Keratinocyte (primary cell): ENCODE measurements around the gene ATP2B2. TPM values are rescaled to one million over a fixed set of nuclear protein-coding genes. Genes with fewer than 3 reads are reported as not detected.

ENCODE experiments used
- DNase-seq: peaks from one replicate; pipeline ENCODE4 v3.0.0-alpha.2; 2011; ENCODE audit warnings: low read depth, missing footprints, low spot score
- FAIRE-seq: peaks from 2 replicates; lab custom pipeline; 2011; peaks lifted over from hg19 to GRCh38; lab: Jason Lieb, UNC
- H2AFZ ChIP-seq: 2 replicates; pipeline ENCODE4 v1.6.0; 2012; ENCODE audit warnings: low read length, control low read depth, inconsistent platforms; ENCODE audit not compliant: control insufficient read depth
- H3K27ac ChIP-seq: 2 replicates; pipeline ENCODE4 v1.5.1; 2011; ENCODE audit warnings: low read length; ENCODE audit not compliant: control insufficient read depth, insufficient read depth
- H3K27me3 ChIP-seq: 3 replicates; pipeline ENCODE4 v1.6.0; 2011; ENCODE audit warnings: low read length; ENCODE audit not compliant: control insufficient read depth, insufficient read depth; ENCODE audit errors: extremely low read depth
- H3K36me3 ChIP-seq, 2 experiments: 2 replicates in 1 of 2; 3 replicates in 1 of 2; pipeline ENCODE4 v1.5.1; 2011; ENCODE audit warnings: low read length in 2 of 2, mild to moderate bottlenecking in 1 of 2; ENCODE audit not compliant: control insufficient read depth in 2 of 2, insufficient read depth in 2 of 2; ENCODE audit errors: extremely low read depth in 1 of 2
- H3K4me1 ChIP-seq: 3 replicates; pipeline ENCODE4 v1.5.1; 2011; ENCODE audit warnings: low read length; ENCODE audit not compliant: control insufficient read depth, insufficient read depth; ENCODE audit errors: extremely low read depth
- H3K4me2 ChIP-seq: 3 replicates; pipeline ENCODE4 v1.6.0; 2011; ENCODE audit warnings: low read depth, low read length; ENCODE audit not compliant: control insufficient read depth, insufficient read depth; ENCODE audit errors: extremely low read depth
- H3K4me3 ChIP-seq, 3 experiments: fragments of 200-600 bp in 1 of 3; sonication (generic) in 1 of 3; 2 replicates in 2 of 3; 3 replicates in 1 of 3; pipeline ENCODE4 v1.5.1; 2011 to 2016; ENCODE audit warnings: low read length in 3 of 3, mild to moderate bottlenecking in 3 of 3, control low read depth in 2 of 3, inconsistent platforms in 1 of 3, low read depth in 1 of 3, mixed read lengths in 1 of 3, mixed run types in 1 of 3, moderate library complexity in 1 of 3; ENCODE audit not compliant: control insufficient read depth in 2 of 3, insufficient read depth in 2 of 3; ENCODE audit errors: extremely low read depth in 1 of 3
- H3K79me2 ChIP-seq: 2 replicates; pipeline ENCODE4 v1.6.0; 2012; ENCODE audit warnings: low read length; ENCODE audit not compliant: control insufficient read depth, insufficient read depth
- H3K9ac ChIP-seq: 3 replicates; pipeline ENCODE4 v1.6.0; 2011; ENCODE audit warnings: low read length; ENCODE audit not compliant: control insufficient read depth, insufficient read depth; ENCODE audit errors: extremely low read depth
- H3K9me1 ChIP-seq: 3 replicates; pipeline ENCODE4 v1.6.0; 2011; ENCODE audit warnings: low read length; ENCODE audit not compliant: control insufficient read depth, insufficient read depth; ENCODE audit errors: extremely low read depth
- H3K9me3 ChIP-seq: 2 replicates; pipeline ENCODE4 v1.5.1; 2012; ENCODE audit warnings: low read depth, low read length; ENCODE audit not compliant: control insufficient read depth
- H4K20me1 ChIP-seq: 3 replicates; pipeline ENCODE4 v1.6.0; 2011; ENCODE audit warnings: low read length; ENCODE audit not compliant: control insufficient read depth, insufficient read depth; ENCODE audit errors: extremely low read depth
- EZH2 ChIP-seq: IDR thresholded peaks from one replicate; pipeline ENCODE4 v1.6.1; 2012; ENCODE audit warnings: inconsistent platforms, mild to moderate bottlenecking, low read length, moderate library complexity
- dilution Hi-C: fragments of 300-500 bp; cut with MboI; formaldehyde crosslinking; loops from one replicate; pipeline ENCODE4 v1.7.0; 2020; ENCODE audit warnings: low sequenced_read_pairs; ENCODE audit not compliant: extremely low pct_ligation_motif_present
- polyA plus RNA-seq, 5 experiments: library from polyadenylated mRNA; depleted of rRNA in 3 of 5; stranded (reverse) in 3 of 5; stranded (forward) in 1 of 5; unstranded in 1 of 5; fragments of >200 nt; gene quantifications; 1 replicate in 1 of 5; 2 replicates in 3 of 5; 3 replicates in 1 of 5; pipeline versions ENCODE4 v1.2.1 to v1.2.3, GENCODE V29; 2011 to 2012; ENCODE audit warnings: missing spikeins in 2 of 5, low read depth in 1 of 5, low replicate concordance in 1 of 5
- TF ChIP-seq, protein P1 (sequence below), 3 experiments: IDR thresholded peaks in 1 of 3; conservative IDR thresholded peaks in 1 of 3; optimal IDR thresholded peaks in 1 of 3; 2 replicates in 2 of 3; 3 replicates in 1 of 3; pipeline versions ENCODE3 to v1.5.1; 2011; ENCODE audit warnings: low read length in 3 of 3, mild to moderate bottlenecking in 3 of 3, moderate library complexity in 2 of 3, control low read depth in 1 of 3, inconsistent platforms in 1 of 3; ENCODE audit not compliant: insufficient read depth in 2 of 3; ENCODE audit errors: extremely low read depth in 1 of 3

ATP2B2 gene
- polyA plus RNA-seq, 1 donor (not counting 4 experiments of a cell fraction or from before 2014, with no cell fraction given) = not detected

DNA sequence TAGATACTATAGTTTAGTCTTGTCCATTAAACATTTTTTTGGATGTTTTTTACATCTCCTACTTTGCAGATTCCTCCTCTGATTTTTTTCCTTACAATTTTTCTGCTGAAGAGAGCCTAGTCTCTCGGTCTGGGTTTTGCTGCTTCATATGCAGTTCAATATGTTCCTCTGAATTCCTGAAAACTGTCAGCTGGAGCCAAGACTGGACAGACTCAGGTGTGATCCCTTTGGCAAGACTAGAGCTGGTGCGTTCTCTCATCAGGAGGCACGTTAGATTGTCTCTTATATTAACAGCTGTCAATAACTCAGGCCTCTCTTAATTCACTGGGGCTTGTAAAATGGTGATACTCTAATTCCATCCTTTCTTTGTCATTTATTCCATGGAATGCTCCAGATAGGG is 199.2 kb downstream of the ATP2B2 start:
- H2AFZ ChIP-seq = no peak overlapping the region
- no peak overlapping the region for H3K4me2 ChIP-seq
- FAIRE-seq = no peak
- TF ChIP-seq, protein P1, sequence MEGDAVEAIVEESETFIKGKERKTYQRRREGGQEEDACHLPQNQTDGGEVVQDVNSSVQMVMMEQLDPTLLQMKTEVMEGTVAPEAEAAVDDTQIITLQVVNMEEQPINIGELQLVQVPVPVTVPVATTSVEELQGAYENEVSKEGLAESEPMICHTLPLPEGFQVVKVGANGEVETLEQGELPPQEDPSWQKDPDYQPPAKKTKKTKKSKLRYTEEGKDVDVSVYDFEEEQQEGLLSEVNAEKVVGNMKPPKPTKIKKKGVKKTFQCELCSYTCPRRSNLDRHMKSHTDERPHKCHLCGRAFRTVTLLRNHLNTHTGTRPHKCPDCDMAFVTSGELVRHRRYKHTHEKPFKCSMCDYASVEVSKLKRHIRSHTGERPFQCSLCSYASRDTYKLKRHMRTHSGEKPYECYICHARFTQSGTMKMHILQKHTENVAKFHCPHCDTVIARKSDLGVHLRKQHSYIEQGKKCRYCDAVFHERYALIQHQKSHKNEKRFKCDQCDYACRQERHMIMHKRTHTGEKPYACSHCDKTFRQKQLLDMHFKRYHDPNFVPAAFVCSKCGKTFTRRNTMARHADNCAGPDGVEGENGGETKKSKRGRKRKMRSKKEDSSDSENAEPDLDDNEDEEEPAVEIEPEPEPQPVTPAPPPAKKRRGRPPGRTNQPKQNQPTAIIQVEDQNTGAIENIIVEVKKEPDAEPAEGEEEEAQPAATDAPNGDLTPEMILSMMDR (optimal IDR thresholded peaks at IDR 0.05 in 1 of 3, IDR thresholded peaks at IDR 0.05 in 1 of 3, conservative IDR thresholded peaks at IDR 0.05 in 1 of 3; ENCODE audit: extremely low read depth in 1 of 3, insufficient read depth in 2 of 3, low read length in 3 of 3) = no peak
- TF ChIP-seq EZH2 = no peak
- no peak overlapping the region for H3K4me3 ChIP-seq
- dilution Hi-C loops = no loop called here
- no peaks in the 10 kb centered on the region for H3K27me3 ChIP-seq
- H3K9ac ChIP-seq = no peak overlapping the region
- H3K9me3 ChIP-seq = no peaks in the 10 kb centered on the region
- no peaks in the 10 kb centered on the region for H3K4me1 ChIP-seq
- H3K27ac ChIP-seq = no peak overlapping the region
- H4K20me1 ChIP-seq = peaks cover 6% of the 10 kb centered on the region
- H3K79me2 ChIP-seq = no peaks in the 10 kb centered on the region
- no peak for DNase-seq
- peaks cover 32 to 34% of the 10 kb centered on the region in 2 experiments for H3K36me3 ChIP-seq
- H3K9me1 ChIP-seq = no peaks in the 10 kb centered on the region

DNA sequence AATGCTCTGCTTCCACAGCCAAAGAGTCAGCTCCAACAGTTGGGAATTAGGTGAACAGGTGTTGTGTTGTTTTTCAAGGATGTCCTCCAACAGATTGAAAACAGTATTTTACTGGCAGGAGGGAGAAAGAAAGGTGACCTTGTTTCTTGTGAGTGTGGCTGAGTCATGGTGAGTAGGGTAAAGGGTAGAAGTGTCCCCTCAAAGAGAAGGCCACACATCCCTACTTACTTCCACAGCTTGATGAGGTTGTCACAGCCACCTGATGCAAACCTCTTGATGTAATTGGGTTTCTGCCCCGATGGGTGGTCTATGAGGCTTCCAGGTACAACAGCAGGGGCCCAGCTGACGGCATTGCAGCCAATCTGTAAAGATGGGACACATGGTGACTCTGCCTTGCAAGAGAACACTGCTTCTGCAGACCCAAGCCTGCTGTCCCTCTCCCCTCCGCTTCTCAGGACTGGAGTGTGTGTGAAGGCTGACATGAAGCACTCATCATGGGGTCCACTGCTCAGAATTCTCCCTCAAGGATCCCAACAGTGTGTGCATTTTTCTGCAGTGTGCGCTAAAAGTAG is 200.0 kb downstream of the ATP2B2 start:
- H3K4me3 ChIP-seq = no peak overlapping the region
- no peak for DNase-seq
- no peaks in the 10 kb centered on the region for H3K79me2 ChIP-seq
- no peak overlapping the region for H3K9ac ChIP-seq
- peaks cover 38% of the 10 kb centered on the region in 2 experiments for H3K36me3 ChIP-seq
- H3K9me3 ChIP-seq = no peaks in the 10 kb centered on the region
- H3K27ac ChIP-seq = no peak overlapping the region
- H2AFZ ChIP-seq = no peak overlapping the region
- no peak overlapping the region for H3K4me2 ChIP-seq
- no peak for FAIRE-seq
- H3K4me1 ChIP-seq = no peaks in the 10 kb centered on the region
- H3K27me3 ChIP-seq = no peaks in the 10 kb centered on the region
- dilution Hi-C loops = no loop called here
- no peaks in the 10 kb centered on the region for H3K9me1 ChIP-seq
- H4K20me1 ChIP-seq = peaks cover 6% of the 10 kb centered on the region
- TF ChIP-seq, protein P1 (optimal IDR thresholded peaks at IDR 0.05 in 1 of 3, IDR thresholded peaks at IDR 0.05 in 1 of 3, conservative IDR thresholded peaks at IDR 0.05 in 1 of 3; ENCODE audit: extremely low read depth in 1 of 3, insufficient read depth in 2 of 3, low read length in 3 of 3) = no peak
- no peak for TF ChIP-seq EZH2
